H9 (cell line): Measurements from ENCODE around the gene SPOP. TPM values are rescaled to one million over a fixed set of nuclear protein-coding genes. Genes with fewer than 3 reads are reported as not detected.
A peak's percentile ranks its signal among the peaks of the same experiment; 100 is the strongest.

Experiments used
- DNase-seq: peaks from one replicate; pipeline ENCODE4 v3.0.0-alpha.2; 2017
- H2AFZ ChIP-seq: one replicate; pipeline ENCODE4 v1.6.1; 2013; ENCODE audit warnings: mild to moderate bottlenecking, low read length, control low read depth, moderate library complexity
- H2AK5ac ChIP-seq: 2 replicates; pipeline ENCODE4 v1.6.1; 2013; ENCODE audit warnings: low read length, control low read depth, mixed read lengths; ENCODE audit not compliant: insufficient read length
- H2BK120ac ChIP-seq: one replicate; pipeline ENCODE4 v1.6.1; 2013; ENCODE audit warnings: low read depth, mild to moderate bottlenecking, low read length, control low read depth, inconsistent platforms; ENCODE audit not compliant: poor library complexity, severe bottlenecking
- H2BK12ac ChIP-seq: 2 replicates; pipeline ENCODE4 v1.6.1; 2013; ENCODE audit warnings: low read length, control low read depth, mixed read lengths, low read depth; ENCODE audit not compliant: insufficient read length
- H2BK15ac ChIP-seq: 2 replicates; pipeline ENCODE4 v1.6.1; 2013; ENCODE audit warnings: low read depth, low read length, control low read depth
- H2BK20ac ChIP-seq: one replicate; pipeline ENCODE4 v1.6.1; 2013; ENCODE audit warnings: low read depth, mild to moderate bottlenecking, low read length, control low read depth, inconsistent platforms; ENCODE audit not compliant: poor library complexity, severe bottlenecking
- H2BK5ac ChIP-seq: 2 replicates; pipeline ENCODE4 v1.6.1; 2013; ENCODE audit warnings: low read length, control low read depth, mixed read lengths; ENCODE audit not compliant: insufficient read length
- H3K14ac ChIP-seq: 2 replicates; pipeline ENCODE4 v1.6.1; 2013; ENCODE audit warnings: low read length, control low read depth; ENCODE audit not compliant: insufficient read depth
- H3K18ac ChIP-seq: 2 replicates; pipeline ENCODE4 v1.6.1; 2013; ENCODE audit warnings: low read depth, mild to moderate bottlenecking, mixed read lengths, low read length, control low read depth; ENCODE audit not compliant: insufficient read length
- H3K23ac ChIP-seq: 2 replicates; pipeline ENCODE4 v1.6.1; 2013; ENCODE audit warnings: low read length, control low read depth, mixed read lengths, low read depth; ENCODE audit not compliant: insufficient read length
- H3K23me2 ChIP-seq: 2 replicates; pipeline ENCODE4 v1.6.1; 2013; ENCODE audit warnings: low read depth, mild to moderate bottlenecking, mixed read lengths, low read length, control low read depth; ENCODE audit not compliant: insufficient read length, poor library complexity, severe bottlenecking
- H3K27ac ChIP-seq: 2 replicates; pipeline ENCODE4 v1.5.1; 2013; ENCODE audit warnings: low read length, control low read depth, mixed read lengths, low read depth; ENCODE audit not compliant: insufficient read length
- H3K27me3 ChIP-seq: 2 replicates; pipeline ENCODE4 v1.6.1; 2013; ENCODE audit warnings: low read length, control low read depth, inconsistent platforms; ENCODE audit not compliant: insufficient read depth
- H3K4ac ChIP-seq: 2 replicates; pipeline ENCODE4 v1.6.1; 2013; ENCODE audit warnings: low read depth, mild to moderate bottlenecking, control low read depth, inconsistent platforms, low read length, moderate library complexity
- H3K4me1 ChIP-seq: 2 replicates; pipeline ENCODE4 v1.6.1; 2013; ENCODE audit warnings: low read length, control low read depth, inconsistent platforms; ENCODE audit not compliant: insufficient read depth
- H3K4me2 ChIP-seq: 2 replicates; pipeline ENCODE4 v1.6.1; 2013; ENCODE audit warnings: low read length, control low read depth, mixed read lengths; ENCODE audit not compliant: insufficient read length, insufficient read depth
- H3K56ac ChIP-seq: 2 replicates; pipeline ENCODE4 v1.6.1; 2013; ENCODE audit warnings: low read depth, mild to moderate bottlenecking, mixed read lengths, low read length, control low read depth; ENCODE audit not compliant: insufficient read length
- H3K79me1 ChIP-seq: 2 replicates; pipeline ENCODE4 v1.6.1; 2013; ENCODE audit warnings: low read depth, mild to moderate bottlenecking, moderate library complexity, low read length, control low read depth, inconsistent platforms; ENCODE audit not compliant: insufficient read depth, poor library complexity, severe bottlenecking
- H3K79me2 ChIP-seq: 2 replicates; pipeline ENCODE4 v1.6.1; 2013; ENCODE audit warnings: low read length, control low read depth, inconsistent platforms; ENCODE audit not compliant: insufficient read depth
- H3K9ac ChIP-seq: 2 replicates; pipeline ENCODE4 v1.6.1; 2013; ENCODE audit warnings: low read length, control low read depth, mixed read lengths; ENCODE audit not compliant: insufficient read length; ENCODE audit errors: extremely low read depth
- H3K9me3 ChIP-seq: one replicate; pipeline ENCODE4 v1.6.1; 2013; ENCODE audit warnings: low read depth, low read length, inconsistent platforms; ENCODE audit not compliant: control insufficient read depth
- H3T11ph ChIP-seq: one replicate; pipeline ENCODE4 v1.6.1; 2013; ENCODE audit warnings: mild to moderate bottlenecking, low read length, control low read depth, inconsistent platforms
- H4K20me1 ChIP-seq: one replicate; pipeline ENCODE4 v1.6.1; 2013; ENCODE audit not compliant: control insufficient read depth, insufficient read length, insufficient read depth
- H4K5ac ChIP-seq: 2 replicates; pipeline ENCODE4 v1.6.1; 2013; ENCODE audit warnings: low read depth, mild to moderate bottlenecking, mixed read lengths, low read length, control low read depth; ENCODE audit not compliant: insufficient read length
- H4K8ac ChIP-seq: replicated peaks from 2 replicates; pipeline ENCODE4 v1.6.1; 2013; ENCODE audit warnings: low read length, control low read depth, mixed read lengths, low read depth; ENCODE audit not compliant: insufficient read length
- H4K91ac ChIP-seq: 2 replicates; pipeline ENCODE4 v1.6.1; 2013; ENCODE audit warnings: low read depth, mild to moderate bottlenecking, moderate library complexity, mixed read lengths, low read length, control low read depth; ENCODE audit not compliant: insufficient read length
- H3K27ac Mint-ChIP-seq, 3 experiments: 2 replicates in 2 of 3; 3 replicates in 1 of 3; pipeline ENCODE4 v1.8.0; 2020 to 2021; ENCODE audit warnings: mixed read lengths in 3 of 3, mild to moderate bottlenecking in 1 of 3, moderate library complexity in 1 of 3
- H3K27me3 Mint-ChIP-seq: 2 replicates; pipeline ENCODE4 v1.8.0; 2021; ENCODE audit warnings: low read depth, mild to moderate bottlenecking, moderate library complexity, mixed read lengths
- H3K36me3 Mint-ChIP-seq, 3 experiments: 2 replicates in 2 of 3; 3 replicates in 1 of 3; pipeline ENCODE4 v1.8.0; 2020 to 2021; ENCODE audit warnings: low read depth in 3 of 3, mixed read lengths in 3 of 3; ENCODE audit not compliant: insufficient read depth in 1 of 3
- H3K4me1 Mint-ChIP-seq, 2 experiments: 2 replicates each; pipeline ENCODE4 v1.8.0; 2020; ENCODE audit warnings: mixed read lengths in 2 of 2
- H3K4me3 Mint-ChIP-seq, 2 experiments: 2 replicates in 1 of 2; 3 replicates in 1 of 2; pipeline ENCODE4 v1.8.0; 2020 to 2021; ENCODE audit warnings: mild to moderate bottlenecking in 2 of 2, mixed read lengths in 2 of 2, moderate library complexity in 1 of 2
- H3K9me3 Mint-ChIP-seq, 2 experiments: 2 replicates in 1 of 2; 3 replicates in 1 of 2; pipeline ENCODE4 v1.8.0; 2020; ENCODE audit warnings: mild to moderate bottlenecking in 2 of 2, mixed read lengths in 2 of 2, moderate library complexity in 1 of 2
- WGBS: extraction: QIAGEN DNeasy Blood & Tissue Kit; methylation state at CpG from one replicate; pipeline ENCODE4 v1.1.7; 2013; ENCODE audit warnings: missing lambda C conversion rate, low lambda C conversion rate, mixed read lengths; ENCODE audit not compliant: insufficient read length; ENCODE audit errors: extremely low coverage; 5-methylcytosine and 5-hydroxymethylcytosine counted together
- total RNA-seq: library from RNA; stranded (reverse); gene quantifications from 2 replicates; pipeline ENCODE4 v1.2.1, GENCODE V29; 2021
- TF ChIP-seq, protein P1 (sequence below): fragments of 200-600 bp; sonication (generic); conservative IDR thresholded peaks from 3 replicates; pipeline ENCODE4 v1.8.0; 2021; ENCODE audit warnings: antibody characterized with exemption, mild to moderate bottlenecking

Gene SPOP
- total RNA-seq, 1 experiment from 2014 or later = 33.7 TPM

DNA sequence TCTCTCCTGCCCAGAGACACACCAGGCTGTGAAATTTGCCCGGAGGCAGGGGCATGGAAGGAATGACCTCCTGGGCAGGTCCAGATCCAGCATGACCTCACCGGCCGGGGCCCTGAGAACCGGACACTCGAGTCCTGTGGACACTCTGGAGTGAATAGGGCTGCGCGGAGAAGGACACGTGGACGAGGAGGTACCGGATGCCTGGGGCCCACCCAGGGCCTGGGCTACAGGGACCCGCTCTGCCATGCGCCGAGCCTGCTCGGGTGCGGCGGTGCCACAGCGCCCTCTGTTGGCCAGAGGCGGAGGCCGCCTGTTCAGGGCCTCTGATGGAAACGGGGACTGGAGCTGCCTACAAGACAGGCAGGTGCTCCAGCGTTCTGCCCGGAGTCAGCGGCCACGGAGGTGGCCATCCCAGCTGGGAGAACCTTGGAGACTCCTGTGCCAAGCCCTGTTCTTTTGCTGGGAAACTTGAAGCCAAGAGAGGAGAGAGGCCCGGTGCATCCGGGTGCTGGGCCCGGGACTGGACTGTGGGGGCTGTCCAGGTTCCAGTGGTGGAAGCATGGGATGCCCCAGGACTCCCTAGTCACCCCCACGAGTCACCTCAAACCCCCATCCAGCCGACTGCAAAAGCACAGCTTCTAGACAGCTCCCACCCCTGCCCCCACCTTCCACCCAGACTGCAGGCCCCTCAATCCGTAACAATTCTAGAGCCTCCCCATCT is 121.5 kb downstream of the SPOP start:
- H3K4me1 ChIP-seq = no peaks in the 10 kb centered on the region
- H3K56ac ChIP-seq = no peak overlapping the region
- Mint-ChIP-seq H3K9me3 (no peaks in the 10 kb centered on the region), H3K4me1 (peaks cover 10 to 14% of the 10 kb centered on the region in 2 experiments), H3K27me3 (peaks cover 17% of the 10 kb centered on the region), H3K36me3 (no peaks in the 10 kb centered on the region), H3K27ac (no peak overlapping the region), H3K4me3 (no peak overlapping the region)
- H3K14ac ChIP-seq = no peak overlapping the region
- no peak overlapping the region for H4K91ac ChIP-seq
- H3K4ac ChIP-seq = no peak overlapping the region
- no peak overlapping the region for H3T11ph ChIP-seq
- H2BK20ac ChIP-seq = no peak overlapping the region
- no peaks in the 10 kb centered on the region for H3K9me3 ChIP-seq
- no CpG with 5 or more reads among the region's 30 CpGs for WGBS
- H4K5ac ChIP-seq = no peak overlapping the region
- no peak overlapping the region for H2AK5ac ChIP-seq
- no peaks in the 10 kb centered on the region; the same call in 1 of the 2 replicates for H3K27me3 ChIP-seq
- H3K23ac ChIP-seq = no peak overlapping the region
- H4K8ac ChIP-seq = no peak overlapping the region
- no peak overlapping the region for H2BK120ac ChIP-seq
- no peak overlapping the region for H2BK12ac ChIP-seq
- no peak overlapping the region for H3K27ac ChIP-seq
- no peak overlapping the region for H3K9ac ChIP-seq
- H2BK15ac ChIP-seq = no peak overlapping the region
- no peaks in the 10 kb centered on the region for H3K23me2 ChIP-seq
- no peaks in the 10 kb centered on the region for H3K79me2 ChIP-seq
- H2BK5ac ChIP-seq = no peak overlapping the region
- no peaks in the 10 kb centered on the region for H3K79me1 ChIP-seq
- H2AFZ ChIP-seq = no peak overlapping the region
- H3K18ac ChIP-seq = no peak overlapping the region
- TF ChIP-seq, protein P1, sequence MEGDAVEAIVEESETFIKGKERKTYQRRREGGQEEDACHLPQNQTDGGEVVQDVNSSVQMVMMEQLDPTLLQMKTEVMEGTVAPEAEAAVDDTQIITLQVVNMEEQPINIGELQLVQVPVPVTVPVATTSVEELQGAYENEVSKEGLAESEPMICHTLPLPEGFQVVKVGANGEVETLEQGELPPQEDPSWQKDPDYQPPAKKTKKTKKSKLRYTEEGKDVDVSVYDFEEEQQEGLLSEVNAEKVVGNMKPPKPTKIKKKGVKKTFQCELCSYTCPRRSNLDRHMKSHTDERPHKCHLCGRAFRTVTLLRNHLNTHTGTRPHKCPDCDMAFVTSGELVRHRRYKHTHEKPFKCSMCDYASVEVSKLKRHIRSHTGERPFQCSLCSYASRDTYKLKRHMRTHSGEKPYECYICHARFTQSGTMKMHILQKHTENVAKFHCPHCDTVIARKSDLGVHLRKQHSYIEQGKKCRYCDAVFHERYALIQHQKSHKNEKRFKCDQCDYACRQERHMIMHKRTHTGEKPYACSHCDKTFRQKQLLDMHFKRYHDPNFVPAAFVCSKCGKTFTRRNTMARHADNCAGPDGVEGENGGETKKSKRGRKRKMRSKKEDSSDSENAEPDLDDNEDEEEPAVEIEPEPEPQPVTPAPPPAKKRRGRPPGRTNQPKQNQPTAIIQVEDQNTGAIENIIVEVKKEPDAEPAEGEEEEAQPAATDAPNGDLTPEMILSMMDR = peak; percentile 100
- DNase-seq = peak; percentile 96
- H3K4me2 ChIP-seq = no peak overlapping the region
- no peaks in the 10 kb centered on the region for H4K20me1 ChIP-seq
